WTC11 (cell line): ENCODE measurements around the gene CHD9NB. TPM values are rescaled to one million over a fixed set of nuclear protein-coding genes. Genes with fewer than 3 reads are reported as not detected.
"Not testable (repeated sequence)": the region's sequence is repeated elsewhere in the genome, so short reads cannot be mapped to it uniquely, and the experiment has no call there.

Source experiments
- ATAC-seq: fragments of 200-7000 bp; cut with Tn5 transposase; 2 replicates; pipeline ENCODE4 v1.10.0; 2021; ENCODE audit warnings: mild to moderate bottlenecking, moderate library complexity
- CTCF ChIA-PET: fragments of 300-600 bp; sonication (Branson Sonifier 250); formaldehyde crosslinking; loops from one replicate; lab custom pipeline; 2021; ENCODE audit warnings: antibody characterized with exemption; lab: Charles Lee
- POLR2A ChIA-PET: fragments of 350-600 bp; sonication (Branson Sonifier 250); formaldehyde crosslinking; loops from one replicate; lab custom pipeline; 2021; ENCODE audit warnings: antibody characterized with exemption; lab: Charles Lee
- DNase-seq: peaks from one replicate; pipeline ENCODE4 v3.0.0; 2021; ENCODE audit warnings: low spot score
- H3K27ac Mint-ChIP-seq: 2 replicates; pipeline ENCODE4 v1.8.0; 2021; ENCODE audit warnings: mixed read lengths
- H3K27me3 Mint-ChIP-seq: 2 replicates; pipeline ENCODE4 v1.8.0; 2021; ENCODE audit warnings: low read depth, mild to moderate bottlenecking, moderate library complexity, mixed read lengths
- H3K36me3 Mint-ChIP-seq: 2 replicates; pipeline ENCODE4 v1.8.0; 2021; ENCODE audit warnings: mixed read lengths
- H3K4me1 Mint-ChIP-seq: 2 replicates; pipeline ENCODE4 v1.8.0; 2022; ENCODE audit warnings: mixed read lengths
- H3K4me3 Mint-ChIP-seq: 2 replicates; pipeline ENCODE4 v1.8.0; 2021; ENCODE audit warnings: mild to moderate bottlenecking, moderate library complexity, mixed read lengths
- H3K9me3 Mint-ChIP-seq: 2 replicates; pipeline ENCODE4 v1.8.0; 2021; ENCODE audit warnings: mixed read lengths
- ATF1 ChIP-seq: sonication (generic); formaldehyde crosslinking; IDR thresholded peaks from 2 replicates; pipeline ENCODE4 v1.8.1; 2023; ENCODE audit warnings: mild to moderate bottlenecking, moderate library complexity, missing genetic modification reagents
- CBFB ChIP-seq: sonication (generic); formaldehyde crosslinking; IDR thresholded peaks from 2 replicates; pipeline ENCODE4 v1.8.1; 2022; ENCODE audit warnings: mild to moderate bottlenecking, low read depth, missing genetic modification reagents
- ELF4 ChIP-seq: sonication (generic); formaldehyde crosslinking; IDR thresholded peaks from 2 replicates; pipeline ENCODE4 v1.8.1; 2022; ENCODE audit warnings: low read depth, mild to moderate bottlenecking, moderate library complexity, missing genetic modification reagents
- ESRRA ChIP-seq: sonication (generic); formaldehyde crosslinking; IDR thresholded peaks from 2 replicates; pipeline ENCODE4 v1.8.1; 2022; ENCODE audit warnings: mild to moderate bottlenecking, missing genetic modification reagents, borderline replicate concordance
- KAT7 ChIP-seq: sonication (generic); formaldehyde crosslinking; IDR thresholded peaks from 2 replicates; pipeline ENCODE4 v1.8.1; 2023; ENCODE audit warnings: missing genetic modification reagents, mild to moderate bottlenecking, borderline replicate concordance
- MYBL2 ChIP-seq: sonication (generic); formaldehyde crosslinking; IDR thresholded peaks from 2 replicates; pipeline ENCODE4 v1.8.1; 2023; ENCODE audit warnings: mild to moderate bottlenecking, moderate library complexity, missing genetic modification reagents
- NFATC4 ChIP-seq: fragments of 250-450 bp; sonication (Bioruptor Pico); IDR thresholded peaks from 2 replicates; pipeline ENCODE4 v1.9.0; 2021; ENCODE audit warnings: mild to moderate bottlenecking
- NR3C1 ChIP-seq: sonication (generic); formaldehyde crosslinking; conservative IDR thresholded peaks from 2 replicates; pipeline ENCODE4 v1.8.1; 2023; ENCODE audit warnings: low read depth, mild to moderate bottlenecking, missing genetic modification reagents
- TCF7 ChIP-seq: sonication (generic); formaldehyde crosslinking; IDR thresholded peaks from 2 replicates; pipeline ENCODE4 v1.8.0; 2022; ENCODE audit warnings: mild to moderate bottlenecking, low read depth, missing genetic modification reagents, moderate library complexity
- ZNF121 ChIP-seq: sonication (generic); formaldehyde crosslinking; IDR thresholded peaks from 2 replicates; pipeline ENCODE4 v1.8.0; 2023; ENCODE audit warnings: missing genetic modification reagents
- ZNF423 ChIP-seq: fragments of 250-450 bp; sonication (Bioruptor Pico); IDR thresholded peaks from 2 replicates; pipeline ENCODE4 v2.1.2; 2022; ENCODE audit warnings: mild to moderate bottlenecking, moderate library complexity
- total RNA-seq: library from RNA; stranded (reverse); gene quantifications from 3 replicates; pipeline ENCODE4 v1.2.3, GENCODE V29; 2021
- TF ChIP-seq, protein P1 (sequence below): sonication (generic); formaldehyde crosslinking; IDR thresholded peaks from 2 replicates; pipeline ENCODE4 v1.8.1; 2022; ENCODE audit warnings: missing genetic modification reagents, borderline replicate concordance
- TF ChIP-seq, protein P2 (sequence below): sonication (generic); formaldehyde crosslinking; IDR thresholded peaks from 2 replicates; pipeline ENCODE4 v1.8.1; 2023; ENCODE audit warnings: mild to moderate bottlenecking, missing genetic modification reagents
- TF ChIP-seq, protein P3 (sequence below): sonication (generic); formaldehyde crosslinking; conservative IDR thresholded peaks from 2 replicates; pipeline ENCODE4 v1.8.1; 2023; ENCODE audit warnings: mild to moderate bottlenecking, low read depth, missing genetic modification reagents, moderate library complexity

Gene CHD9NB
- total RNA-seq, 1 experiment from 2014 or later, result 3.5 TPM

DNA sequence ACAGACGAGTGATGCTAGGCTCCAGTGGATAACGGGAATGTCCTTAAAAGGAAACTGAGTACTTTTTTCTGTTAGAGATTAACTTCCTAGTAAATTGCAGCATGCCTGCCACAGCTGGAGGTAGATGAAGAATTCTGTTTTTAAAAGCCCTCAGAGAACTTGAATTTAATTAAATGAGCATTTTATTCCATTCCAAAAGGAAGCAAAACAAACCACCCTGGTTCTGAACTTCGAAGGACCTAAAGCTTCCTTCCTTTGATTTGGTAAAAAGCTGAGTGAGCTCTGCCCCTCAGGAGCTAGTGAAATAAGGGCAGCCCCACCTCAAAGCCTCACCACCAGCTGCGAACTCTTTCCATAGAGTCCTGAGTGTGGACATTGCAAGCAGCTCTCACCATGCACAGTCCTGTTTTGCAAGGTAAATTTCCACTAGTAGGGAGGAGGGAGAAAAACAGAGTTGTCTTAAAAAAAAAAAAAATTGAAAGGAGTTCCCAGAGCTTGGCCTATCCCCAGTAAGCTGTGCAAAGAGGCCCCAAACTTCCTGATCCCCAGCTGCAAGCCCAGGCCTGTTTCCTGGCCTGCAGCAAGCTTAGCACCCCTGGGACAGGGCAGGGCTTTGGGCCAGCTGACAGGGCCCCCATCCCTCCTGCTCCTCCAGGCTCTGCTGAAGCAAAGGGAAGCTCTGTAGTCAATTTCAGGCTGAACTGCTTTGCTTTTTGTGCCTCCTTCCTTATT lies 11.2 kb downstream of the CHD9NB start (continued):
- TF ChIP-seq ATF1 (CRISPR knock-in tag) (no peak), NR3C1 (CRISPR knock-in tag) (no peak)
- TF ChIP-seq, protein P1, sequence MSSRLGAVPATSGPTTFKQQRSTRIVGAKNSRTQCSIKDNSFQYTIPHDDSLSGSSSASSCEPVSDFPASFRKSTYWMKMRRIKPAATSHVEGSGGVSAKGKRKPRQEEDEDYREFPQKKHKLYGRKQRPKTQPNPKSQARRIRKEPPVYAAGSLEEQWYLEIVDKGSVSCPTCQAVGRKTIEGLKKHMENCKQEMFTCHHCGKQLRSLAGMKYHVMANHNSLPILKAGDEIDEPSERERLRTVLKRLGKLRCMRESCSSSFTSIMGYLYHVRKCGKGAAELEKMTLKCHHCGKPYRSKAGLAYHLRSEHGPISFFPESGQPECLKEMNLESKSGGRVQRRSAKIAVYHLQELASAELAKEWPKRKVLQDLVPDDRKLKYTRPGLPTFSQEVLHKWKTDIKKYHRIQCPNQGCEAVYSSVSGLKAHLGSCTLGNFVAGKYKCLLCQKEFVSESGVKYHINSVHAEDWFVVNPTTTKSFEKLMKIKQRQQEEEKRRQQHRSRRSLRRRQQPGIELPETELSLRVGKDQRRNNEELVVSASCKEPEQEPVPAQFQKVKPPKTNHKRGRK (CRISPR knock-in tag), result no peak

DNA sequence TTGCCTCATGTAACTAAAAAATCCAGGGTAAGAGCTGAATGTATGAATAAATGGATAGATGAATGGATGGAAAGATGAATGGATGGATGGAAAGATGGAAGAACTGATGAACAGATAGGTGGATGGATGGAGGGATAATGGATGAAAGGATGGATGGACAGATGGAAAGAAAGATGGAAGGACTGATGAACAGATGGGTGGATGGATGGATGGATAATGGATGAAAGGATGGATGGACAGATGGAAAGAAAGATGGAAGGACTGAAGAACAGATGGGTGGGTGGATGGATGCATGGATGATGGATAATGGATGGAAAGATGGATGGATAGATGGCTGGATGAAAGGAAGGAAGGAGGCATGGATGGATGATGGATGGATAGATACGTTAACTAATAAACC lies 11.9 kb downstream of the CHD9NB start:
- Mint-ChIP-seq H3K27ac (peak overlapping the region; percentile 89), H3K36me3 (0 out of 2 replicates have a peak, but pooled peaks cover 3% of the 10 kb centered on the region), H3K4me3 (peak overlapping the region; percentile 17), H3K9me3 (peaks cover 8% of the 10 kb centered on the region)
- ATAC-seq, result no peak
- DNase-seq, result no peak
- POLR2A ChIA-PET, result interaction anchor here (1.2 kb wide), 1 partner anchor 89 kb away, joined by 4 read pairs; no protein-coding TSS in a partner anchor
- no peak for TF ChIP-seq KAT7
- TF ChIP-seq, all 79 proteins: peak for 0
- Mint-ChIP-seq H3K27me3 (peaks cover 29% of the 10 kb centered on the region), H3K4me1 (peaks cover 75% of the 10 kb centered on the region)
- CTCF ChIA-PET, result interaction anchor here (0.7 to 2.5 kb wide), 3 partner anchors 14 to 73 kb away, joined by 3 to 11 read pairs (median 8); partner anchors contain the start of gene CHD9

DNA sequence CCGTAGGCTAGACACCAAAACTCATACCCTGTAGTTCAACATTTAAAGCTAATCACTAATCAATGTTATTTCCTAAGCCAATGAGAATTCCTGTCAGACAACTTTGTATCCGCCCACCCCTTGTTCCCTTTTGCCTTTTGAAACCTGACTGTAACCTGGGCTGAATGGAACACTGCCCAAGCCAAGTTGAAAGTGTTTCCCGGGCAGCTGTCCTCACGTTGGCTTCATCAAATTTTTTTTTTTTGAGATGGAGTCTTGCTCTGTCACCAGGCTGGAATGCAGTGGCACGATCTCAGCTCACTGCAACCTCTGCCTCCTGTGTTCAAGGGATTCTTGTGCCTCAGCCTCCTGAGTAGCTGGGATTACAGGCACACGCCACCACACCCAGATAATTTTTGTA lies 16.0 kb downstream of the CHD9NB start:
- Mint-ChIP-seq H3K27me3 (peaks cover 32% of the 10 kb centered on the region), H3K9me3 (peaks cover 35% of the 10 kb centered on the region), H3K4me1 (peaks cover 51% of the 10 kb centered on the region), H3K36me3 (peaks cover 29% of the 10 kb centered on the region)
- H3K4me3 Mint-ChIP-seq, POLR2A ChIA-PET, ATAC-seq, CTCF ChIA-PET, DNase-seq, H3K27ac Mint-ChIP-seq: not testable (repeated sequence)

DNA sequence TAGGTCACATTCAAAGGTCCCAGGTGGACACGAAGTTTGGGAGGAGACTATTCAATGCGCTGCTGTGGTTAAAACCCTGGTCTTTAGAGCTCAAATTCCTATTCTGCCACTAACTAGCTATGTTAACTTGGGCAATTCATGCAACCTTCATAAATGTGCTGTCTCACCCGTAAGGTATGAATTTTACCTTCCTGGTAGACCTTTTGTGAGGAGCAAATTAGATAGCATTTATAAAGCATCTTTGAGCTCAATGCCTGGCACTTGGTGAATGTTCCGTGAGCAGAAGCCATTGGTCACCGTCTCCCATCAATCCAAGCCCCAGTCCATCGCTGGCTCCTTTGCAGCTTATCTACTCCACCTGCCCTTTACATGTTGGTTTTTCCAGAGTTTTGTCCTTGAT lies 16.6 kb downstream of the CHD9NB start:
- CTCF ChIA-PET, result no interaction called here
- POLR2A ChIA-PET, result no interaction called here
- TF ChIP-seq CBFB (no peak), MYBL2 (CRISPR knock-in tag) (no peak), TCF7 (CRISPR knock-in tag) (no peak), ZNF423 (CRISPR knock-in tag) (no peak), NFATC4 (CRISPR knock-in tag) (no peak), ELF4 (CRISPR knock-in tag) (no peak), ESRRA (CRISPR knock-in tag) (no peak)
- TF ChIP-seq, protein P2, sequence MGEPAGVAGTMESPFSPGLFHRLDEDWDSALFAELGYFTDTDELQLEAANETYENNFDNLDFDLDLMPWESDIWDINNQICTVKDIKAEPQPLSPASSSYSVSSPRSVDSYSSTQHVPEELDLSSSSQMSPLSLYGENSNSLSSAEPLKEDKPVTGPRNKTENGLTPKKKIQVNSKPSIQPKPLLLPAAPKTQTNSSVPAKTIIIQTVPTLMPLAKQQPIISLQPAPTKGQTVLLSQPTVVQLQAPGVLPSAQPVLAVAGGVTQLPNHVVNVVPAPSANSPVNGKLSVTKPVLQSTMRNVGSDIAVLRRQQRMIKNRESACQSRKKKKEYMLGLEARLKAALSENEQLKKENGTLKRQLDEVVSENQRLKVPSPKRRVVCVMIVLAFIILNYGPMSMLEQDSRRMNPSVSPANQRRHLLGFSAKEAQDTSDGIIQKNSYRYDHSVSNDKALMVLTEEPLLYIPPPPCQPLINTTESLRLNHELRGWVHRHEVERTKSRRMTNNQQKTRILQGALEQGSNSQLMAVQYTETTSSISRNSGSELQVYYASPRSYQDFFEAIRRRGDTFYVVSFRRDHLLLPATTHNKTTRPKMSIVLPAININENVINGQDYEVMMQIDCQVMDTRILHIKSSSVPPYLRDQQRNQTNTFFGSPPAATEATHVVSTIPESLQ (CRISPR knock-in tag), result no peak
- Mint-ChIP-seq H3K4me1 (peaks cover 52% of the 10 kb centered on the region), H3K36me3 (peaks cover 29% of the 10 kb centered on the region), H3K4me3 (no peak overlapping the region), H3K27ac (no peak overlapping the region), H3K9me3 (peaks cover 35% of the 10 kb centered on the region), H3K27me3 (peaks cover 32% of the 10 kb centered on the region)
- ATAC-seq, result no peak
- no peak for DNase-seq

DNA sequence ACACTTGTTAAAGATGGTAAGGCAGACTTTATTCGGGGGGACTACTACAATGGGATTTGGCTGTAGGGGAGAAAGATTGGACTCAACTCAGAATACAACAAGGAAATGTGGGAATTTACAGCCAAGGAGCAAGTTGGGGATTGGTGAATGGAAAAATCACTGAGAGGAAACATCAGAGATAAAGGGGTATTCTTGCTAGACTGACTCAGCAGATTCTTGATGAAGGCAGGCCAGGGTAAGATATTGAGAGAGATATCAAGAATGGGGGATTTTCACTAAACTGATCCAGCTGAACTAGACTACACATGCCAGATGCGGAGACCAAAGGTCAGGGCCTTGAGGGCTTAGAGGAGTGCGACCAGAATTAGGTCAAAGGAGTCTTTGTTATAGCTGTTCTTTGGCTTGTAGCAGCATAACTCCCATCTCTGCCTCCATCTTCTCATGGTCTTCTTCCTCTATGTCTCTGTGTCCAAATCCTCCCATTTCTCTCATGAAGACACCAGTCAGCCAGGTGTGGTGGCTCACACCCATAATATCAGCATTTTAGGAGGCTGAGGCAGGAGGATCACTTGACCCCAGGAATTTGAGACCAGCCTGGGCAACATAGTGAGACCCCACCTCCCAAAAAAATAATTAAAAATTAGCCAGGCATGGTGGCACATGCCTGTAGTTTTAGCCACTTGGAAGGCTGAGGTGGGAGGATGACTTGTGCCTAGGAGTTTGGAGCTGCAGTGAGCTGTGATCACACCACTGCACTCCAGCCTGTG lies 17.3 kb downstream of the CHD9NB start:
- Mint-ChIP-seq H3K4me3 (no peak overlapping the region), H3K36me3 (peaks cover 27% of the 10 kb centered on the region), H3K27ac (no peak overlapping the region), H3K9me3 (peaks cover 28% of the 10 kb centered on the region), H3K27me3 (peaks cover 27% of the 10 kb centered on the region), H3K4me1 (peaks cover 48% of the 10 kb centered on the region)
- ATAC-seq, result no peak
- ChIA-PET POLR2A (no interaction called here), CTCF (no interaction called here)
- no peak for DNase-seq
- peak; percentile 72; the same call in 1 of the 2 replicates for TF ChIP-seq ZNF121 (CRISPR knock-in tag)
- TF ChIP-seq, protein P3, sequence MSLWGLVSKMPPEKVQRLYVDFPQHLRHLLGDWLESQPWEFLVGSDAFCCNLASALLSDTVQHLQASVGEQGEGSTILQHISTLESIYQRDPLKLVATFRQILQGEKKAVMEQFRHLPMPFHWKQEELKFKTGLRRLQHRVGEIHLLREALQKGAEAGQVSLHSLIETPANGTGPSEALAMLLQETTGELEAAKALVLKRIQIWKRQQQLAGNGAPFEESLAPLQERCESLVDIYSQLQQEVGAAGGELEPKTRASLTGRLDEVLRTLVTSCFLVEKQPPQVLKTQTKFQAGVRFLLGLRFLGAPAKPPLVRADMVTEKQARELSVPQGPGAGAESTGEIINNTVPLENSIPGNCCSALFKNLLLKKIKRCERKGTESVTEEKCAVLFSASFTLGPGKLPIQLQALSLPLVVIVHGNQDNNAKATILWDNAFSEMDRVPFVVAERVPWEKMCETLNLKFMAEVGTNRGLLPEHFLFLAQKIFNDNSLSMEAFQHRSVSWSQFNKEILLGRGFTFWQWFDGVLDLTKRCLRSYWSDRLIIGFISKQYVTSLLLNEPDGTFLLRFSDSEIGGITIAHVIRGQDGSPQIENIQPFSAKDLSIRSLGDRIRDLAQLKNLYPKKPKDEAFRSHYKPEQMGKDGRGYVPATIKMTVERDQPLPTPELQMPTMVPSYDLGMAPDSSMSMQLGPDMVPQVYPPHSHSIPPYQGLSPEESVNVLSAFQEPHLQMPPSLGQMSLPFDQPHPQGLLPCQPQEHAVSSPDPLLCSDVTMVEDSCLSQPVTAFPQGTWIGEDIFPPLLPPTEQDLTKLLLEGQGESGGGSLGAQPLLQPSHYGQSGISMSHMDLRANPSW (CRISPR knock-in tag), result no peak
